IMR-90 (cell line): Measurements from ENCODE around the gene LAPTM5. TPM values are rescaled to one million over a fixed set of nuclear protein-coding genes. Genes with fewer than 3 reads are reported as not detected.

Experiments used
- ATAC-seq: fragments of 200-7000 bp; cut with Tn5 transposase; 2 replicates; pipeline ENCODE4 v1.9.1; 2020; ENCODE audit warnings: low read depth, mild to moderate bottlenecking, moderate library complexity
- BruUV-seq: library from RNA; stranded (reverse); fragments of 400-500 nt; replicated peaks from 2 replicates; lab custom pipeline; 2021; lab: Mats Ljungman, UMichigan
- CTCF ChIA-PET: fragments of 300-600 bp; formaldehyde crosslinking; extraction: SDS; loops from one replicate; lab custom pipeline; 2021; ENCODE audit warnings: antibody characterized with exemption; lab: Yijun Ruan, JAX
- POLR2A ChIA-PET: fragments of 300-600 bp; sonication (Branson Sonifier 250); formaldehyde crosslinking; loops from one replicate; lab custom pipeline; 2022; ENCODE audit warnings: antibody characterized with exemption; ENCODE audit not compliant: unreplicated experiment; lab: Charles Lee
- DNase-seq: peaks from one replicate; pipeline ENCODE4 v3.0.0; 2013
- H2AFZ ChIP-seq: replicated peaks from 2 replicates; pipeline ENCODE3; 2013; ENCODE audit warnings: low read length, mild to moderate bottlenecking; ENCODE audit not compliant: poor library complexity
- H2AK5ac ChIP-seq: 2 replicates; pipeline ENCODE4 v1.6.1; 2013; ENCODE audit warnings: low read depth, low read length, inconsistent platforms
- H2AK9ac ChIP-seq: replicated peaks from 2 replicates; pipeline ENCODE3; 2013; ENCODE audit warnings: mild to moderate bottlenecking, low read depth, low read length, moderate library complexity; ENCODE audit not compliant: poor library complexity
- H2BK120ac ChIP-seq: 2 replicates; pipeline ENCODE4 v1.6.1; 2013; ENCODE audit warnings: low read depth, low read length, inconsistent platforms
- H2BK15ac ChIP-seq: 3 replicates; pipeline ENCODE4 v1.6.1; 2013; ENCODE audit warnings: low read depth, low read length, inconsistent platforms
- H2BK20ac ChIP-seq: 2 replicates; pipeline ENCODE4 v1.6.1; 2013; ENCODE audit warnings: low read depth, mild to moderate bottlenecking, inconsistent platforms, low read length, moderate library complexity
- H2BK5ac ChIP-seq: 2 replicates; pipeline ENCODE4 v1.6.1; 2013; ENCODE audit warnings: mild to moderate bottlenecking, low read depth, low read length, inconsistent platforms; ENCODE audit not compliant: poor library complexity, severe bottlenecking
- H3K14ac ChIP-seq: replicated peaks from 2 replicates; pipeline ENCODE4 v1.6.1; 2013; ENCODE audit warnings: low read depth, low read length, inconsistent platforms
- H3K18ac ChIP-seq: 2 replicates; pipeline ENCODE4 v1.6.1; 2013; ENCODE audit warnings: low read depth, low read length, control low read depth
- H3K23ac ChIP-seq: 2 replicates; pipeline ENCODE4 v1.6.1; 2013; ENCODE audit warnings: low read depth, low read length, inconsistent platforms
- H3K27ac ChIP-seq: 2 replicates; pipeline ENCODE4 v1.5.1; 2013; ENCODE audit warnings: mild to moderate bottlenecking, control low read depth, low read length; ENCODE audit not compliant: insufficient read depth
- H3K27me3 ChIP-seq: 2 replicates; pipeline ENCODE4 v1.6.1; 2013; ENCODE audit warnings: low read length; ENCODE audit not compliant: control insufficient read depth, insufficient read depth
- H3K36me3 ChIP-seq: 2 replicates; pipeline ENCODE4 v1.6.1; 2013; ENCODE audit warnings: low read length, mixed read lengths; ENCODE audit not compliant: control insufficient read depth, insufficient read depth
- H3K4ac ChIP-seq: 2 replicates; pipeline ENCODE4 v1.6.1; 2013; ENCODE audit warnings: low read depth, low read length, inconsistent platforms
- H3K4me1 ChIP-seq: 2 replicates; pipeline ENCODE4 v1.6.1; 2013; ENCODE audit warnings: low read length, mixed read lengths; ENCODE audit not compliant: control insufficient read depth, insufficient read depth
- H3K4me2 ChIP-seq: 2 replicates; pipeline ENCODE4 v1.6.1; 2013; ENCODE audit warnings: low read depth, mild to moderate bottlenecking, control low read depth, low read length, moderate library complexity
- H3K4me3 ChIP-seq: 2 replicates; pipeline ENCODE4 v1.5.1; 2013; ENCODE audit warnings: low read depth, mild to moderate bottlenecking, control low read depth, low read length, moderate library complexity; ENCODE audit not compliant: insufficient read depth
- H3K56ac ChIP-seq: 2 replicates; pipeline ENCODE4 v1.6.1; 2013; ENCODE audit warnings: low read length, inconsistent platforms; ENCODE audit not compliant: insufficient read depth; ENCODE audit errors: extremely low read depth
- H3K79me1 ChIP-seq, 2 experiments: 2 replicates each; pipeline ENCODE4 v1.6.1; 2013; ENCODE audit warnings: low read length in 2 of 2, inconsistent platforms in 1 of 2, low read depth in 1 of 2
- H3K9ac ChIP-seq: 2 replicates; pipeline ENCODE4 v1.6.1; 2013; ENCODE audit warnings: low read depth, low read length, control low read depth
- H3K9me1 ChIP-seq: 2 replicates; pipeline ENCODE4 v1.6.1; 2013; ENCODE audit warnings: low read length, inconsistent platforms; ENCODE audit not compliant: insufficient read depth
- H3K9me3 ChIP-seq: 2 replicates; pipeline ENCODE4 v1.6.1; 2013; ENCODE audit warnings: low read length; ENCODE audit not compliant: control insufficient read depth, insufficient read depth
- H4K20me1 ChIP-seq: 2 replicates; pipeline ENCODE4 v1.6.1; 2013; ENCODE audit warnings: low read length, inconsistent platforms; ENCODE audit not compliant: insufficient read depth
- H4K5ac ChIP-seq: 2 replicates; pipeline ENCODE4 v1.6.1; 2013; ENCODE audit warnings: mild to moderate bottlenecking, low read depth, low read length, control low read depth
- H4K8ac ChIP-seq, 2 experiments: 2 replicates each; pipeline ENCODE4 v1.6.1; 2013; ENCODE audit warnings: low read depth in 2 of 2, low read length in 2 of 2, control low read depth in 1 of 2, inconsistent platforms in 1 of 2
- H4K91ac ChIP-seq: 2 replicates; pipeline ENCODE4 v1.6.1; 2013; ENCODE audit warnings: low read depth, low read length, inconsistent platforms; ENCODE audit not compliant: insufficient read depth
- BHLHE40 ChIP-seq: fragments of 150-350 bp; IDR thresholded peaks from 2 replicates; pipeline ENCODE4 v1.6.1; 2016; ENCODE audit warnings: mild to moderate bottlenecking, low read depth, low read length
- CEBPB ChIP-seq: IDR thresholded peaks from 2 replicates; pipeline ENCODE4 v1.6.1; 2012; ENCODE audit warnings: low read depth, low read length, improper control_type of control experiment
- CHD1 ChIP-seq: IDR thresholded peaks from 2 replicates; pipeline ENCODE4 v1.6.1; 2012; ENCODE audit warnings: low read depth, low read length, improper control_type of control experiment
- CTCF ChIP-seq: conservative IDR thresholded peaks from 2 replicates; pipeline ENCODE4 v1.5.1; 2012; ENCODE audit warnings: mild to moderate bottlenecking, low read depth, low read length, improper control_type of control experiment
- ELK1 ChIP-seq: fragments of 150-350 bp; IDR thresholded peaks from 2 replicates; pipeline ENCODE4 v1.6.1; 2016; ENCODE audit warnings: low read depth, mild to moderate bottlenecking, low read length, moderate library complexity, borderline replicate concordance
- FOS ChIP-seq: fragments of 150-350 bp; IDR thresholded peaks from 2 replicates; pipeline ENCODE4 v1.6.1; 2016; ENCODE audit warnings: low read depth, low read length
- MAFK ChIP-seq: IDR thresholded peaks from 2 replicates; pipeline ENCODE4 v1.6.1; 2012; ENCODE audit warnings: low read depth, low read length, improper control_type of control experiment
- MAZ ChIP-seq: IDR thresholded peaks from 2 replicates; pipeline ENCODE4 v1.6.1; 2012; ENCODE audit warnings: low read depth, mild to moderate bottlenecking, low read length, improper control_type of control experiment, moderate library complexity, borderline replicate concordance
- MXI1 ChIP-seq: IDR thresholded peaks from 2 replicates; pipeline ENCODE4 v1.6.1; 2012; ENCODE audit warnings: low read depth, mild to moderate bottlenecking, low read length, moderate library complexity, borderline replicate concordance
- NFE2L2 ChIP-seq: fragments of 150-350 bp; IDR thresholded peaks from 2 replicates; pipeline ENCODE4 v1.6.1; 2016; ENCODE audit warnings: low read depth, mild to moderate bottlenecking, low read length
- POLR2A ChIP-seq: IDR thresholded peaks from 2 replicates; pipeline ENCODE4 v1.6.1; 2012; ENCODE audit warnings: mild to moderate bottlenecking, low read depth, low read length
- RAD21 ChIP-seq: IDR thresholded peaks from 2 replicates; pipeline ENCODE4 v1.6.1; 2012; ENCODE audit warnings: low read length, improper control_type of control experiment
- RCOR1 ChIP-seq: IDR thresholded peaks from 2 replicates; pipeline ENCODE4 v1.6.1; 2012; ENCODE audit warnings: mild to moderate bottlenecking, low read length, improper control_type of control experiment; ENCODE audit not compliant: insufficient replicate concordance
- RFX5 ChIP-seq: IDR thresholded peaks from 2 replicates; pipeline ENCODE4 v1.8.0; 2012; ENCODE audit warnings: low read depth, mild to moderate bottlenecking, low read length, moderate library complexity
- SMC3 ChIP-seq: fragments of 150-350 bp; IDR thresholded peaks from 2 replicates; pipeline ENCODE4 v1.6.1; 2016; ENCODE audit warnings: low read depth, mild to moderate bottlenecking, antibody characterized with exemption, low read length, moderate library complexity
- USF2 ChIP-seq: fragments of 150-350 bp; IDR thresholded peaks from 2 replicates; pipeline ENCODE4 v1.6.1; 2017; ENCODE audit warnings: mild to moderate bottlenecking, antibody characterized with exemption, low read length, low read depth
- WGBS, 2 experiments: methylation state at CpG; one replicate each; pipeline versions ENCODE4 v1.1.5 to v1.1.7; 2013; ENCODE audit warnings: missing lambda C conversion rate in 2 of 2; ENCODE audit not compliant: insufficient read length in 1 of 2; ENCODE audit errors: extremely low coverage in 2 of 2; 5-methylcytosine and 5-hydroxymethylcytosine counted together
- dilution Hi-C: fragments of 300-500 bp; cut with HindIII; formaldehyde crosslinking; loops from one replicate; pipeline ENCODE4 v1.14.3; 2018; ENCODE audit warnings: low sequenced_read_pairs; ENCODE audit not compliant: unreplicated experiment
- in situ Hi-C: fragments of 300-500 bp; cut with MboI; formaldehyde crosslinking; loops from 3 replicates; pipeline ENCODE4 v1.14.3; 2019; ENCODE audit warnings: low sequenced_read_pairs, inconsistent platforms, mixed read lengths
- intact Hi-C: fragments of 100-400 bp; cut with micrococcal nuclease; formaldehyde crosslinking; loops from 2 replicates; pipeline ENCODE4 v1.10.0; 2022
- polyA plus RNA-seq, 3 experiments: library from polyadenylated mRNA; depleted of rRNA; stranded (reverse); fragments of >200 nt; gene quantifications; 2 replicates each; pipeline ENCODE4 v1.2.3, GENCODE V29; 2012; ENCODE audit warnings: low replicate concordance in 1 of 3
- total RNA-seq: library from RNA; depleted of rRNA; stranded (reverse); fragments of >200 nt; gene quantifications from 2 replicates; pipeline ENCODE4 v1.2.3, GENCODE V29; 2012

Gene LAPTM5
- total and polyA plus RNA-seq, 2 of the 4 experiments (the other 2 are of a cell fraction): 0.09 TPM; not detected in 1

- no peak overlapping the region for H3K27ac ChIP-seq
- DNase-seq: no peak
- peaks cover 5% of the 10 kb centered on the region; the same call in 1 of the 2 replicates for H3K4me1 ChIP-seq
These were observed 25.7 kb downstream of the LAPTM5 start for GRCh38 chr1:30731806-30732276.

More at GRCh38 chr1:30731806-30732276, 25.7 kb downstream of the LAPTM5 start:
- Histone ChIP-seq H3K79me1 (no peaks in the 10 kb centered on the region), H3K27me3 (peaks cover 14% of the 10 kb centered on the region; the same call in 1 of the 2 replicates), H3K4ac (no peak overlapping the region), H3K9ac (no peak overlapping the region), H3K36me3 (no peaks in the 10 kb centered on the region), H4K91ac (no peak overlapping the region), H3K14ac (no peak overlapping the region), H3K4me3 (no peak overlapping the region), H3K56ac (no peak overlapping the region), H2AK9ac (no peak overlapping the region), H2BK20ac (no peak overlapping the region), H2AFZ (no peak overlapping the region), H3K23ac (no peak overlapping the region), H2AK5ac (no peak overlapping the region), H2BK5ac (no peak overlapping the region), H2BK15ac (no peak overlapping the region), H4K5ac (no peak overlapping the region), H3K4me2 (no peak overlapping the region), H4K8ac (no peak overlapping the region), H3K9me1 (no peaks in the 10 kb centered on the region), H4K20me1 (no peaks in the 10 kb centered on the region), H2BK120ac (no peak overlapping the region), H3K9me3 (no peaks in the 10 kb centered on the region), H3K18ac (no peak overlapping the region)
- no peak for TF ChIP-seq RAD21
- TF ChIP-seq MAZ: no peak
- no peak for TF ChIP-seq RCOR1
- no peak for TF ChIP-seq CEBPB
- no peak for TF ChIP-seq MXI1
- TF ChIP-seq CTCF: no peak
- no peak for TF ChIP-seq RFX5
- no peak for TF ChIP-seq USF2
- TF ChIP-seq BHLHE40: no peak
- no peak for TF ChIP-seq FOS
- no peak for TF ChIP-seq MAFK
- TF ChIP-seq SMC3: no peak
- TF ChIP-seq CHD1: no peak
- TF ChIP-seq POLR2A: no peak
- no peak for TF ChIP-seq NFE2L2
- no peak for TF ChIP-seq ELK1
- ChIA-PET CTCF (no interaction called here), POLR2A (no interaction called here)
- intact Hi-C loops: no loop called here
- 71% methylated on average over 6 of the region's 8 CpGs; no CpG with 5 or more reads in 1 of the 2 experiments for WGBS, 2 experiments
- in situ Hi-C loops: no loop called here
- dilution Hi-C loops: no loop called here
- no peak for ATAC-seq
- BruUV-seq: no TSS peak
